M059J (cell line): ENCODE data around the gene PPM1D. TPM values are rescaled to one million over a fixed set of nuclear protein-coding genes. Genes with fewer than 3 reads are reported as not detected.
A peak's percentile ranks its signal among the peaks of the same experiment; 100 is the strongest.
"Not testable (repeated sequence)": the region's sequence is repeated elsewhere in the genome, so short reads cannot be mapped to it uniquely, and the experiment has no call there.

Experiments
- DNase-seq: peaks from one replicate; pipeline ENCODE4 v3.0.0-alpha.2; 2012; ENCODE audit warnings: low read depth
- total RNA-seq: library from RNA; depleted of rRNA; stranded (reverse); fragments of >200 nt; shearing (Covaris generic); gene quantifications from 2 replicates; pipeline ENCODE4 v1.2.3, GENCODE V29; 2014

Gene PPM1D
- total RNA-seq, 1 experiment from 2014 or later: 10.6 TPM

DNA sequence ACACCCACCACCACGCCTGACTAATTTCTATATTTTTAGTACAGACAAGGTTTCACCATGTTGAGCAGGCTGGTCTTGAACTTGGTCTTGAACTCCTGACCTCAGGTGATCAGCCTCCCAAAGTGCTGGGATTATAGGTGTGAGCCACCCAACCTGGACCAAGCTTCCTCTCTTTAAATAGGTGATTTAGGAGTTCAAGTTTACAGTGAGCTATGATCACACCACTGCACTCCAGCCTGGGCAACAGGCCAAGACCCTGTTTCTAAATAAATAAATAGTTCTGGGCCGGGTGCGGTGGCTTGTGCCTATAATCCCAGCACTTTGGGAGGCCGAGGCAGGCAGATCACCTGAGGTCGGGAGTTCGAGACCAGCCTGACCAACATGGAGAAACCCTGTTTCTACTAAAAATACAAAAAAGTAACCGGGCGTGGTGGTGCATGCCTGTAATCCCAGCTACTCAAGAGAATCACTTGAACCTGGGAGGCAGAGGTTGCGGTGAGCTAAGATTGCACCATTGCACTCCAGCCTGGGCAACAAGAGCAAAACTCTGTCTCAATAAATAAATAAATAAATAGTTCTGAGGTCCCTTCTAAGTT is 6.5 kb upstream of the PPM1D start:
- DNase-seq: peak; percentile 38

DNA sequence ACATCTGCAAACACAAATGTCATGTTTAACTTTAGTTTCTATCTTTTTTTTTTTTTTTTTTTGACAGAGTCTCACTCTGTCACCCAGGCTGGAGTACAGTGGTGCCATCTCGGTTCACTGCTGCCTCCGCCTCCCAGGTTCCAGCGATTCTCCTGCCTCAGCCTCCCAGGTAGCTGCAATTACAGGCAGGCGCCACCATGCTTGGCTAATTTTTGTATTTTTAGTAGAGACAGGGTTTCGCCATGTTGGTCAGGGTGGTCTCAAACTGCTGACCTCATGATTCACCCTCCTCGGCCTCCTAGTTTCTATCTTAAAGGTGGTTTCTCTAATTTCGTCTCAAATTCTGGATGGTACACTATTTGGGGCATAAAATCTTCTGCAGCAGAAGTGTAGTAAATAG is 5.8 kb upstream of the PPM1D start:
- DNase-seq: not testable (repeated sequence)

DNA sequence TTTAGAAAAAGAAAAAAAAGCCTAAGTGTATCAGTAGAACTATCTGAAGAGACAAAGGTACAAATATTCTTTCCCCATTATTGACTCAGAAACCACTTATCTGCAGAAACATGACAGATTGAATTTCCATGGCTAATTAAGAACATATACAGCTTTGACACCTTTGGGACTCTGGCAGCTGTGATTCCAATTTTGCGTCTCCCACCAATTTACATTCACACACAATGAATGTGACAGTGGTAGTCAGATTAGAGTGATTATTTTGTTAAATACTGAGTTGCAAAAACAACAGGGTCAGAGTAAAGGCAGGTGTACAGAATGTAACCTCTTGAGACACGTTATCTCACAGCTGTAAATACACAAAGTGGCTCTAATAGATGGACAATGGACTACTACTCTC is 5.3 kb upstream of the PPM1D start:
- no peak for DNase-seq

DNA sequence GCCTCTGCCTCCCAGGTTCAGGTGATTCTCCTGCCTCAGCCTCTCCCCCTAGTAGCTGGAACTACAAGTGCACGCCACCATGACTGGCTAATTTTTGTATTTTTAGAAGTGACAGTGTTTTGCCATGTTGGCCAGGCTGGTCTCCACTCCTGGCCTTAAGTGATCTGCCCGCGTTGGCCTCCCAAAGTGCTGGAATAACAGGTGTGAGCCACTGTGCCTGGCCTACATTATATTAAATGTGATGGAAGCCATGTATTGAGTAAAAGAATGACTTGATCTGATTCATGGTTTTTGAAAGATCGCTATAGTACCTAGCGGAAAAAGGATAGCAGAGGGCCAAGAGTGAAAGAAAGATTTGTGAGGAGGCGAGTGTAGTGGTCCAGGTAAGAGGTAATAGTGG is 2.7 kb upstream of the PPM1D start:
- DNase-seq: no peak

DNA sequence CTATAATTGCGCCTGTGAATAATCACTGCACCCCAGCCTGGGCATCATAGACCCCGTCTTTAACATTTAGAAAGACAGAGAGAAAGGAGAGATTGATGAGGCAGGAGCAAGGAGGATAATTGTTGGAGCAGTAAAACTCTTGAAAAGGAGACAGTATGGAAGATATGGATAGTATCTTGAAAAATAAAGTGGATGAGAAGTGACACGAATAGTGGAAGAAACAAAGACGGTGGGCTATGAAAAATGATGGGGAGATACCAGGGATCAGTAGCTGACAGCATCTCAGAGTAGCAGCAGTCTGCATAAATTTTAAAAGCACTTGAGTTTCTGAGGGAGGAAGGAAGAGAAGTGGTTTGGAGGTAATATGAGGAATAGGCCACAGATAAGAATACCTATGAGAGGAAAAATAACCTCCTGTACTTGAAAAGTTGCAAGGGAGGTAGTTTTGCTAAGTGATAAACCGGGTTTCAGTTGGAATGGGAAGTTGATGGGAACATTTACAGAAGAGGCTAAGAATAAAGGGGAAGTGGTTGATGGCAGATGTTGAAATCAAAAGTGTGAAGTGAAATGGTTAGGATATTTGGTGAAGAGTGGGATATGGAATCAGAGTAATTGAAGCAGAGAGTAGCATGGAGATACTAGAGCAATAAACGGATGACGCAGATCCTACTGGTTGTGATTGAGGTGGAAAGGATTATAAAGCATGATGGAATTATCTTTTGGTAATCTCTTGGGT is 1.8 kb upstream of the PPM1D start:
- DNase-seq: no peak

DNA sequence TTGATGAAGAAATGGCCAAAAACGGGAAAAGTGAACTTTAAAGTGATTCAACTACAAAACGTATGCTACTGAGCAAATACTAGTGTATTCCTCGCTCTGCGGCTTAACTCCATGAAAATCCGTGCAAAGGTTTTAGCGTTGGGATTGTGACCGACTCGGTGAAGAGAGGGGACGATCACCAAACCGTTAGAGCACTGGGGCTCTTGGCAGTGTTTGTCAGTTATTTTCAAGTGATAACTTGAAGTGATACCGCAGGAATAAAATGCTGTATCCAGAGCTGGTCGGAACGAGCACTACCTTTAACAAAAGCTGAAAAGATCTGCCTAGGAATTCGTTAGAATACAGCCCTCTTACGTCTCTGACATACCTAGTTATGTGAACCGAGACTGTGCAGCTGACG is 773 bp upstream of the PPM1D start:
- no peak for DNase-seq

DNA sequence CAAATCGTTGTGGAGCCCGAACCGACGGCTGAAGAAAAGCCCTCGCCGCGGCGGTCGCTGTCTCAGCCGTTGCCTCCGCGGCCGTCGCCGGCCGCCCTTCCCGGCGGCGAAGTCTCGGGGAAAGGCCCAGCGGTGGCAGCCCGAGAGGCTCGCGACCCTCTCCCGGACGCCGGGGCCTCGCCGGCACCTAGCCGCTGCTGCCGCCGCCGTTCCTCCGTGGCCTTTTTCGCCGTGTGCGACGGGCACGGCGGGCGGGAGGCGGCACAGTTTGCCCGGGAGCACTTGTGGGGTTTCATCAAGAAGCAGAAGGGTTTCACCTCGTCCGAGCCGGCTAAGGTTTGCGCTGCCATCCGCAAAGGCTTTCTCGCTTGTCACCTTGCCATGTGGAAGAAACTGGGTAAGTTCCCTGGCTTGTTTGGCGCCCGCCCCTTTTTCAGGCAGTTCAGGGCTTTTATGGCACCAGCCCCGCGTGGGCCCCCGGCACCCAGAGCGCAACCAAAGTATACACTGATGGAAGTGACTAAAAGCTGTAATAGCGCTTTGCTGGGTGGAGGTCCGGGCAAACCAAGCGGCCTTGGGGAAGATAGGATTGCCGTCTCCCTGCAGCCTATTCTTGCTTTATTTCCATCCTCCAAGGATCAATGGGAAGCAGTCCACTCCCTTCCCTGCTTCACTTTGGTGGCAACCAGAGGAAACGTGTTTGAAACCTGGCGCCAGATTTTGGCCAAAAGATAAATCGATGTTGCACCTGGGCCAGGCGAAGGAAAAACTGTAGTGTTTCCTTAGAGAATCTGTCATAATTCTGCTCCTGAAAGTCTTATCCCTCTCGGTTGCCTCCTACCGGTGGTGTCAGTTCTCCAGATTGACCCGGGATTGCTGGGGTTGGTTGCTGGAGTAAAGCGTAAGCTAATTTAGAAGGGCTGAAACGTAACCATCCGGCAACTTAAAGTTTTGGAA is 775 bp downstream of the PPM1D start:
- DNase-seq: peak; percentile 85

DNA sequence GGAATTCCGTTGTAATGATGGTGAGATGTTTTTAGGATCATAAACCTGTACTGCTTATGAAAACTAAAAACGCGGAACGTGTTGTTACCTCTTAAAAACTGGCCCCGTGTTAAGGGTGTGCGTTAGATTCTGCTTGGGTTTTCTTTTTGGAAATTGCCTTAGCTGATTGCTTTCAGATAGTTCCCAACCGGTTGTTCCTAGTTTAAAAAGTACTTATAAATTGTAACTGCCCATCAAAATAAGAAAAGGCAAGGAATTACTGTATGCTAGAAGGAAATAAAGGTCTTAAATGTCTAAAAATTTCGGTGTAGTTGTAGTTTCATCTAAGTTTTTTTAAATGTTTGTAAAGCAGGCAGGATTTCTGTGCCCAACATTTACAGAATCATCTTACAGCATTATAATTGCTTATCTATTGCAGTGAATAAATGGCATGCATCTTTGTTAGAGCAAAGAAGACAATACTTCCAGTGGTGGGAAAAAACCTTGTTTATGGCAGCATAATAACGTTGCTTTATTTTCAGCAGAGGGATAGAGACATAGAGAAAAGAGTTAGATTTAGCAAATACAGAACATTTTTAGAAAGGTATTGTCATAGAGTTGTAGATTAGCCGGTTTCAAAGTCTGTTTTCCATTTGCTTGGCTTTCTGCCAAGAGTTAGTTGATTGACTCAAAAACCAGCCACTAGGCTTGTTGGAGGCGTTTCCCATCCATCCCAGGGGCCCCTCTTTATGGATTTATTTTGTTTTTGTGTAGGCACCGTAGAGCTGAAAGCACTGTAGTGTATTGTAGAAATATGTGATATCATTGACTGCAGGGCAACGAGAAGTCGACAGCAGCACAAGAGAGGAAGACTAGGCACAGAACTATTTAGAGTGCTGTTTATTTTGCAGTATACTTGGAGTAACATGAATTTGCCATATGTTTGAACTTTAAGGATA is 1.7 kb downstream of the PPM1D start:
- peak; percentile 69 for DNase-seq

DNA sequence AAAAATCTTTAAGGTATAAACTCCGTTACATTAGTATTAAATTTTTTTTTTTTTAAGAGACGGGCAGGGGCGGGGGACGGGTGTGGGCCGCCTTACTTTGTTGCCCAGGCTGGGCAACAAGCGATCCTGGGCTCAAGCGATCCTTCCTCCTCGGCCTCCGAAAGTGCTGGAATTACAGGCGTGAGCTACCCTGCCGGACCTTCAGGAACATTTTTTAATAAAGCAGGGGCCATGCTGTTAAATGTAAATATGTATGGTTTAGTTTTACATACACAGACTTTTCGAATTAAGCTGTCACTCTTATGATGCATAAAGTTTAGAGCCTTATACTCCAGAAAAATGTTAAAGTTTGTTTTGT is 2.4 kb downstream of the PPM1D start:
- no peak for DNase-seq

DNA sequence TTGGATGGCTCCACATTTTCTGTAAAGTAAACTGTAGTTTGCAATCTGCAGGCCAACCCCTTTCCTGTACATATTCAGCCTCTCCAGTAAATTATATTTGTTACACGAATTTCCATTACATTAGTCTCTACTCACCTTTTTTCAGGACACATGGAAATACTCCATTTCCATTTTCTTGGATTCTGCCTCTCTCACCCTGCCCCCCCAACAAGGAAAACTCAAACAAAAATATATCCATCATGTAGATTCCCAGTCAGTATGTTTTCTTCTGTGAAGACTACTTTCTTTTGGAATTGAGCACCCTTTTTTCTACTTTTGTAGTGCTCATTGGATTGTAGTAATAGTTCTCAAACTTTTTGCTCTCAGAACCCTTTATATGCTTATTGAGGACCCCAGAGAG is 2.9 kb downstream of the PPM1D start:
- no peak for DNase-seq

DNA sequence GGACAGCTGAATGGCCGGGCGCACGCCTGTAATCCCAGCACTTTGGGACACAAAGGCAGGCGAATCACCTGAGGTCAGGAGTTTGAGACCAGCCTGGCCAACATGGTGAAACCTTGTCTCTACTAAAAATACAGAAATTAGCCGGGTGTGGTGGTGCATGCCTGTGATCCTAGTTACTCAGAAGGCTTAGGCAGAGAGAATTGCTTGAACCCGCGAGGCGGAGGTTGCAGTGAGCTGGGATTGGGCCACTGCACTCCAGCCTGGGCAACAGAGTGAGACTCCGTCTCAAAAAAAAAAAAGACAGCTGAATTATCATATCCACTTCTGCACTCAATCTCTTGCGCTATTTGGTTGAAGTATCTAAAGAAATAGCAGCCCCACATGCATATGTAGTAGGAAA is 3.5 kb downstream of the PPM1D start:
- not testable (repeated sequence) for DNase-seq

DNA sequence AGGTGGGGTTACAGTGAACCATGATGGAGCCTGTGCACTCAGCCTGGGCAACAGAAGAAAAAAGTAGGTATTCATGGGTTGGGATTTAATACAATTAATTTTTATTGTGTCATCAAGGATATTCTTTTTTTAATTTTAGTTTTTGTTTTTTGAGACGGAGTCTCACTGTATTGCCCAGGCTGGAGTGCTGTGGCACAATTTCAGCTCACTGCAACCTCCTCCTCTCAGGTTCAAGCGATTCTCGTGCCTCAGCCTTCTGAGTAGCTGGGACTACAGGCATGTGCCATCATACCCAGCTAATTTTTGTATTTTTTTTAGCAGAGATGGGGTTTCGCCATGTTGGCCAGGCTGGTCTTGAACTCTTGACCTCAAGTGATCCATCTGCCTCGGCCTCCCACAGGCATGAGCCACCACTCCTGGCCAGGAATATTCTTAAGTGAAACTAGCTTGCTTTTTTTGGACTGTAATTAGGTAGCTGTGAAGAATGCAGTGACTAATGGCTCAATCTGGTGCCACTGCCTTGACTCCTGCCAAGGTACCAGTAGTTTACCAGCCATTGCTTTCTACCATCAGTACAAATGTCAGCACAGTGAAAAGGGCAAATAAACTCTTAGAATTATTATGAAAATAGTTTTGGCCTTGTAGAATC is 4.8 kb downstream of the PPM1D start:
- DNase-seq: peak; percentile 93

DNA sequence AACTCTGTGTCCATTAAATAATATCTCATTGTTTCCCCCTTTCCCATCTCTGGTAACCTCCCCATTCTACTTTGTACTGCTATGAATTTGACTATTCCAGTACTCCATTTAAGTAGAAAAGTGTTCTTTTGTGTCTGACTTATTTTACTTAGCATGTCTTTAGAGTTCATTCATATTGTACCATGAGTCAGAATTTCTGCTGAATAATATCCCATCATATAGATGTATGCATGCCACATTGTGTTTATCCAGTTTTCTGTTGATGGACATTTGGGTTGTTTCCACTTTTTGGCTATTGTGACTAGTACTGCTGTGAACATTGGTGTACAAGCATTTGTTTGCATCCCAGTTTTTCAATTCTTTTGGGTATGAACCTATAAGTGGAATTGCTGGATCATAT is 6.0 kb downstream of the PPM1D start:
- DNase-seq: no peak

DNA sequence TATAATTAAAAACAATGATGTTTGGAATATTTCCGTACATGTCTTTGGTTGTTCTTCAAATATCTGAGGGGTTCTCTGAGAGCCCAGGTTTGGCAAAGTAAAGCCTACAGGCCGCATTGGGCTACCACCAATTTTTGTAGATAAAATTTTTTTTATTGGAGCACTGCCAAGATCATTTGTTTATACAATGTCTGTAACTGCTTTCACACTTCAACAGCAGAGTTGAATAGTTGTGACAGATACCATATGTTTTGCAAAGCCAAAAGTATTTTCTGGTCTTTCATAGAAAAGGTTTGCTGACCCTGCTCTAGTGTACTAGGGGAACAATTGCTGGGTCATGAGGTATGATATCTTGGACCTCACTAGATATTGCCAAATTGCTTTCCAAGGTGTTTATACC is 10.5 kb downstream of the PPM1D start:
- DNase-seq: peak; percentile 6

DNA sequence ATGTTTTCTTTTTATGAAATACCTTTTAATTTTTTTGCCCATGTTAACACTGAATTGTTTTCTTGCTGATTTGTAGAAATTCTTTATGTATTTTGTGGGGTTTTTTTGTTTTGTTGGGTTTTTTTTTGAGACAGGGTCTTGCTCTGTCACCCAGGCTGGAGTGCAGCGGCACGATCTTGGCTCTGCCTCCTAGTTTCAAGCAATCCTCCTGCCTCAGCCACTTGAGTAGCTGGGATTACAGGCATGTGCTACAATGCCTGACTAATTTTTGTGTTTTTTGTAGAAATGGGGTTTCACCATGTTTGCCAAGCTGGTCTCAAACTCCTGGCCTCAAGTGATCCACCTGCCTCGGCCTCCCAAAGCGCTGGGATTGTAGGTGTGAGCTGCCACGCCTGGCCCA is 11.3 kb downstream of the PPM1D start:
- DNase-seq: not testable (repeated sequence)

DNA sequence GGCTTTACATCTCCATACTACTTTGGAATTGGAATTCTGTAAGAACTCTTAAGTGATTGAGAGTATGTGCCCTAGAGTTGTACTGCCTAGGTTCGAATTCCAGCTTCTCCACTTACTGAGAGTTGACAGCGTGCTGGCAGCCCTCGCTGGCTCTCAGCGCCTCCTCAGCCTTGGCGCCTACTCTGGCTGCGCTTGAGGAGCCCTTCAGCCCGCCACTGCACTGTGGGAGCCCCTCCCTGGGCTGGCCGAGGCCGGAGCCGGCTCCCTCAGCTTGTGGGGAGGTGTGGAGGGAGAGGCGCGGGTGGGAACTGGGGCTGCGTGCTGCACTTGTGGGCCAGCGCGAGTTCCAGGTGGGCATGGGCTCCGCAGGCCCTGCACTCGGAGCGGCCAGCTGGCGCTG is 13.3 kb downstream of the PPM1D start:
- DNase-seq: no peak

DNA sequence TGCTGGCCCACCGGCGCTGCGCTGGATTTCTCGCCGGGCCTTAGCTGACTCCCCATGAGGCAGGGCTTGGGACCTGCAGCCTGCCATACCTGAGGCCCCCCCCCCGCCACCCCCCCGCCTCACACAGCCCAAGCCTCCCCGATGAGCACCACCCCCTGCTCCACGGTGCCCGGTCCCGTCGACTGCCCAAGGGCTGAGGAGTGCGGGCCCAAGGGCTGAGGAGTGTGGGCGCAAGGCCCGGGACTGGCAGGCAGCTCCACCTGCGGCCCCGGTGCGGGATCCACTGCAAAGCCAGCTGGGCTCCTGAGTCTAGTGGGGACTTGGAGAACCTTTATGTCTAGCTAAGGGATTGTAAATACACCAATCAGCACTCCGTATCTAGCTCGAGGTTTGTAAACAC is 13.8 kb downstream of the PPM1D start:
- not testable (repeated sequence) for DNase-seq

DNA sequence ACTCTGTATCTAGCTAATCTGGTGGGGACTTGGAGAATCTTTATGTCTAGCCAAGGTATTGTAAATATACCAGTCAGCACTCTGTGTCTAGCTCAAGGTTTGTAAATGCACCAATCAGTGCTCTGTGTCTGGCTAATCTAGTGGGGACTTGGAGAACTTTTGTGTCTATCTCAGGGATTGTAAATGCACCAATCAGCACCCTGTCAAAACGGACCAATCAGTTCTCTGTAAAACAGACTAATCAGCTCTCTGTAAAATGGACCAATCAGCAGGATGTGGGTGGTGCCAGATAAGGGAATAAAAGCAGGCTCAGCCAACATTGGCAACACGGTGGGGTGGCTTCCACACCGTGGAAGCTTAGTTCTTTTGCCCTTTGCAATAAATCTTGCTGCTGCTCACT is 14.3 kb downstream of the PPM1D start:
- DNase-seq: not testable (repeated sequence)

DNA sequence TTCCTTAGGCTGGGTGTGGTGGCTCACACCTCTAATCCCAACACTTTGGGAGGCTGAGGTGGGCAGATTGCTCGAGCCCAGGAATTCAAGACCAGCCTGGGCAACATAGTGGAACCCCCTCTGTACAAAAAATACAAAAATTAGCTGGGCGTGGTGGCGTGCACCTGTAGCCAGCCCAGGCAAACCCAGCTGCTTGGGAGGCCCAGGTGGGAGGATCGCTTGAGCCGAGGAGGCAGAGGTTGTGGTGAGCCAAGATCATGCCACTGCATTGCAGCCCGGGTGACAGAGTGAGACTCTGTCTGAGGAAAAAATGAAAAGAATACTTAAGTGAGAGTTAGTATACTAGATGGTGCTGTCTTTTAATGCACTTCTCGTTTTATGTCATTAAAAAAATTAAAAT is 15.1 kb downstream of the PPM1D start:
- DNase-seq: no peak

DNA sequence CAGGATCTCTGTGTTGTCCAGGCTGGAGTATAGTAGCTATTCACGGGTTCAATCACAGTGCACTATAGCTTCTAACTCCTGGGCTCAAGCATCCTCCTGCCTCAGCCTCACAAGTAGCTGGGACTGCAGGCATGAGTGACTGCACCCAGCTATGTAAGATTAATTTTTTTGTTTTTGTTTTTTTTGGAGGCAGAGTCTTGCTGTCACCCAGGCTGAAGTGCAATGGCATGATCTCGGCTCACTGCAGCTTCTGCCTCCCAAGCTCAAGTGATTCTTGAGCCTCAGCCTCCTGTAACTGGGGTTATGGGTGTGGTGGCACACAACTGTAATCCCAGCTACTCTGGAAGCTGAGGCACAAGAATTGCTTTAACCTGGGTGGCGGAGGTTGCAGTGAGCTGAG is 15.8 kb downstream of the PPM1D start:
- DNase-seq: no peak

DNA sequence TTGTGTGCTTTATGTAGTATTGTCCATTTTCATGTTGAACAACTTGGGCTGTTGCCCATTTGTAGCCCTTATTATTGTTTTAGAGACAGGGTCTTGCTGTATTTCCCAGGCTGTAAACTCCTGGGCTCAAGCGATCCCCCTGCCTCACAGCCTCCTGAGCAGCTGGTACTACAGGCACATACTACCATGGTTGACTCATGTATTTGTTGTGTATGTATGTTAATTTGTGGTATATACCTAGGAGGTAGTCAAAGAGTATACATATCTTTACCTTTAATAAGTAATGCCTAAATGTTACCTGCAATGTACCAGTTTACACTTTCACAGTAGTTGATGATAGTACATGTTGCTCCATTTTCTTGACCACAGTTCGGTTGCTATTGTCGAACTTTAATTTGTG is 18.1 kb downstream of the PPM1D start:
- DNase-seq: no peak
